ENCODE data around the gene RASD2. TPM values are rescaled to one million over a fixed set of nuclear protein-coding genes. Genes with fewer than 3 reads are reported as not detected.
A peak's percentile ranks its signal among the peaks of the same experiment; 100 is the strongest.

RASD2 gene
- total RNA-seq, 4 donors from 2014 or later, result 8.5 to 19.7 (median 13.9) TPM

GRCh38 chr22:35549328-35549727 lies 8.7 kb downstream of the RASD2 start:
- Histone ChIP-seq H3K27ac (no peak overlapping the region), H3K9me3 (no peaks in the 10 kb centered on the region), H3K27me3 (no peaks in the 10 kb centered on the region), H3K4me3 (no peak overlapping the region), H3K36me3 (no peaks in the 10 kb centered on the region), H3K4me1 (no peaks in the 10 kb centered on the region)
- intact Hi-C loops (cut with DNase I; ENCODE audit: low total_unique reads) (loop anchor here (10.0 kb wide), 1 partner anchor 65 kb away; no protein-coding TSS in a partner anchor), in situ Hi-C loops (cut with MboI; ENCODE audit: low pct_ligation_motif_present in 1 of 4, low pct_unique_long_range_greater_than_20kb in 1 of 4, low sequenced_read_pairs in 3 of 4) (no loop called here)
- TF ChIP-seq POLR2A (IDR thresholded peaks at IDR 0.05), result no peak
- TF ChIP-seq EP300 (IDR thresholded peaks at IDR 0.05; ENCODE audit: low read depth), result no peak
- no peak for TF ChIP-seq POLR2AphosphoS5 (IDR thresholded peaks at IDR 0.05)
- TF ChIP-seq, protein P1, sequence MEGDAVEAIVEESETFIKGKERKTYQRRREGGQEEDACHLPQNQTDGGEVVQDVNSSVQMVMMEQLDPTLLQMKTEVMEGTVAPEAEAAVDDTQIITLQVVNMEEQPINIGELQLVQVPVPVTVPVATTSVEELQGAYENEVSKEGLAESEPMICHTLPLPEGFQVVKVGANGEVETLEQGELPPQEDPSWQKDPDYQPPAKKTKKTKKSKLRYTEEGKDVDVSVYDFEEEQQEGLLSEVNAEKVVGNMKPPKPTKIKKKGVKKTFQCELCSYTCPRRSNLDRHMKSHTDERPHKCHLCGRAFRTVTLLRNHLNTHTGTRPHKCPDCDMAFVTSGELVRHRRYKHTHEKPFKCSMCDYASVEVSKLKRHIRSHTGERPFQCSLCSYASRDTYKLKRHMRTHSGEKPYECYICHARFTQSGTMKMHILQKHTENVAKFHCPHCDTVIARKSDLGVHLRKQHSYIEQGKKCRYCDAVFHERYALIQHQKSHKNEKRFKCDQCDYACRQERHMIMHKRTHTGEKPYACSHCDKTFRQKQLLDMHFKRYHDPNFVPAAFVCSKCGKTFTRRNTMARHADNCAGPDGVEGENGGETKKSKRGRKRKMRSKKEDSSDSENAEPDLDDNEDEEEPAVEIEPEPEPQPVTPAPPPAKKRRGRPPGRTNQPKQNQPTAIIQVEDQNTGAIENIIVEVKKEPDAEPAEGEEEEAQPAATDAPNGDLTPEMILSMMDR (IDR thresholded peaks at IDR 0.05), result no peak
- 56 to 68% methylated on average over 5 to 11 of the region's 11 CpGs for WGBS, 2 donors (ENCODE audit: low coverage in 1 of 2)
- no peak for DNase-seq

- 94% methylated on average over 40 of the region's 43 CpGs; no CpG with 5 or more reads in 1 of the 2 donors for WGBS, 2 donors (ENCODE audit: low coverage in 1 of 2)
- Histone ChIP-seq H3K9me3 (no peaks in the 10 kb centered on the region), H3K4me3 (no peak overlapping the region), H3K27me3 (no peaks in the 10 kb centered on the region), H3K36me3 (no peaks in the 10 kb centered on the region), H3K4me1 (no peaks in the 10 kb centered on the region), H3K27ac (no peak overlapping the region)
- in situ Hi-C loops (cut with MboI; ENCODE audit: low pct_ligation_motif_present in 1 of 4, low pct_unique_long_range_greater_than_20kb in 1 of 4, low sequenced_read_pairs in 3 of 4) (no loop called here), intact Hi-C loops (cut with DNase I; ENCODE audit: low total_unique reads) (no loop called here)
- no peak for DNase-seq
- no peak for TF ChIP-seq POLR2AphosphoS5 (IDR thresholded peaks at IDR 0.05)
- no peak for TF ChIP-seq EP300 (IDR thresholded peaks at IDR 0.05; ENCODE audit: low read depth)
- TF ChIP-seq POLR2A (IDR thresholded peaks at IDR 0.05), result no peak
- TF ChIP-seq, protein P1 (IDR thresholded peaks at IDR 0.05), result no peak
Measured at GRCh38 chr22:35551549-35552177, 11.0 kb downstream of the RASD2 start.

- no peaks in the 10 kb centered on the region for H3K36me3 ChIP-seq
- no peak overlapping the region for H3K4me3 ChIP-seq
- H3K9me3 ChIP-seq, result no peaks in the 10 kb centered on the region
- no peaks in the 10 kb centered on the region for H3K4me1 ChIP-seq
- peak; percentile 50 for DNase-seq
- no peaks in the 10 kb centered on the region for H3K27me3 ChIP-seq
- 55% methylated on average over 13 of the region's 13 CpGs; no CpG with 5 or more reads in 1 of the 2 donors for WGBS, 2 donors (ENCODE audit: low coverage in 1 of 2)
- H3K27ac ChIP-seq, result no peak overlapping the region
- no peak for TF ChIP-seq POLR2A (IDR thresholded peaks at IDR 0.05)
- no peak for TF ChIP-seq POLR2AphosphoS5 (IDR thresholded peaks at IDR 0.05)
- no peak for TF ChIP-seq EP300 (IDR thresholded peaks at IDR 0.05; ENCODE audit: low read depth)
- TF ChIP-seq, protein P1 (IDR thresholded peaks at IDR 0.05), result no peak
- intact Hi-C loops (cut with DNase I; ENCODE audit: low total_unique reads) (no loop called here), in situ Hi-C loops (cut with MboI; ENCODE audit: low pct_ligation_motif_present in 1 of 4, low pct_unique_long_range_greater_than_20kb in 1 of 4, low sequenced_read_pairs in 3 of 4) (no loop called here)
Measured at GRCh38 chr22:35552196-35552842, 11.7 kb downstream of the RASD2 start.

DNA sequence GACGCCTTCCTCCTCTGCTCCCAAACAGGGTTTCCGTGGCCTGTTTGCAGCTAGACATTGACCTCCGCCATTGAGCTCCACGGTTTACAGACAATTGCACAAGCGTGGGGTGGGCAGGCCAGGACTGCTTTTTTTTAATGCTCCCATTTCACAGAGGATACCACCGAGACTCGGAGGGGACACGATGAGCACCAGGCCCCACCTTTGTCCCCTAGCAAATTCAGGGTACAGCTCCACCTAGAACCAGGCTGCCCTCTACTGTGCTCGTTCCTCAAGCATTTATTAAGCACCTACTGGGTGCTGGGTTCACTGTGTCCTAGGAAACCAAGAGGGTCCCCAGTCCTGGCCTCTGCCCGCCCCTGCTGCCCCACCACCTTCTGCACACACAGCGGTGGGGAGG lies 12.2 kb downstream of the RASD2 start:
- 85% methylated on average over 11 of the region's 11 CpGs; no CpG with 5 or more reads in 1 of the 2 donors for WGBS, 2 donors (ENCODE audit: low coverage in 1 of 2)
- no peaks in the 10 kb centered on the region for H3K36me3 ChIP-seq
- in situ Hi-C loops (cut with MboI; ENCODE audit: low pct_ligation_motif_present in 1 of 4, low pct_unique_long_range_greater_than_20kb in 1 of 4, low sequenced_read_pairs in 3 of 4), result no loop called here
- DNase-seq, result no peak
- no peaks in the 10 kb centered on the region for H3K4me1 ChIP-seq
- no peak for TF ChIP-seq POLR2A (IDR thresholded peaks at IDR 0.05)
- H3K9me3 ChIP-seq, result no peaks in the 10 kb centered on the region
- H3K4me3 ChIP-seq, result no peak overlapping the region
- H3K27ac ChIP-seq, result no peak overlapping the region
- no peaks in the 10 kb centered on the region for H3K27me3 ChIP-seq
- intact Hi-C loops (cut with DNase I; ENCODE audit: low total_unique reads), result no loop called here

Data from transverse colon (tissue), 4 donors.